HG03558 (cell line): ENCODE measurements around the gene SLK.

Source experiments
- ATAC-seq: cut with Tn5 transposase; IDR thresholded peaks from one replicate; pipeline ENCODE4 v1.9.1; 2021; ENCODE audit warnings: moderate number of reproducible peaks; ENCODE audit not compliant: unreplicated experiment; ENCODE audit errors: extremely low read depth

The SLK gene

DNA sequence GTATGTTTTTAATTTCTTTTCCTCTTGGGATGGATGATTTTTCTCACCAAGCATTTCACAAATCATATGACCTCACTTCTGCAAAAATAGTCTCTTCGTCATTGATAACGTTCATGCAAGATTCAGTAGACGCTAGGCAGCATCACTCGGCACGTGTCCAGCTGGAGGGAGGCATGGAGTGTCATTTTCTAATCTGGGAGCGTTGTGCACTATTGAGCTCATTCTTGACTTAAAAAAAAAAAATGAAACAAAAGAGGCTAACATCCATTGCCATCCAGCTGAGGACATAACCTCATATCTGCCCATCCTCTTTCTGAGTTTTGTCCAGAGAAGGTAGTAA is 62.6 kb downstream of the SLK start:
- ATAC-seq: no peak

- ATAC-seq: no peak
Measured at GRCh38 chr10:104031631-104032030, 64.7 kb downstream of the SLK start.

DNA sequence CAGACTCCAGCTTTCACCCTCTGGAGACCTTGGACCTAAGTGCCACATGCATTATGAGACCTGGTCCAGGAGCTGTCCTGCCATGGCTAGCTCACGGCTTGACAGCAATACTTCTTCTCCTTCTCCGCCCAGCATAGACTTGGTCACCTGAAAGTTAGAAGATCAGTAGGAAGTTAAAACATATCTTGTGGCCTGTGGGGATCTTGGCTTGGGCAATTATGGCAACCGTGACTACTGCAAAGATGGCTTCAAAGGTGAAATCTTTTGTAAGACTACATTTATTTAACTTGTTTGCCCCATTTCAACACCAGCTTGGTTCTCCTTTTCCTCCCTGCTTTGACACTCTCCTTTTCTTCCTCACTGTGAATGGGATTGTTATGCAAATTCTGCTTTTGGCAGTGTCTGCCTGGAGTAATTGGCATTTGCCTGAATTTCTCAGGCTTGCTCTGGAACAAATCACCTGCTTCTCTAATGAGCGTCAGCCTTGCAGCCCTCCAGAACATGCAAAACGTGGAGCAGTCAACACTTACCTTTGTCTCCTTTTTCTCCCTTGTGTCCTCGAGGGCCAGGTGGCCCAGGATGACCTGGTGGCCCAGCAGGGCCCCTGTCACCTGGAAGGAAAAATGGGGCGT is 65.3 kb downstream of the SLK start:
- ATAC-seq: no peak

GRCh38 chr10:104033401-104033930 is 66.5 kb downstream of the SLK start:
- no peak for ATAC-seq

DNA sequence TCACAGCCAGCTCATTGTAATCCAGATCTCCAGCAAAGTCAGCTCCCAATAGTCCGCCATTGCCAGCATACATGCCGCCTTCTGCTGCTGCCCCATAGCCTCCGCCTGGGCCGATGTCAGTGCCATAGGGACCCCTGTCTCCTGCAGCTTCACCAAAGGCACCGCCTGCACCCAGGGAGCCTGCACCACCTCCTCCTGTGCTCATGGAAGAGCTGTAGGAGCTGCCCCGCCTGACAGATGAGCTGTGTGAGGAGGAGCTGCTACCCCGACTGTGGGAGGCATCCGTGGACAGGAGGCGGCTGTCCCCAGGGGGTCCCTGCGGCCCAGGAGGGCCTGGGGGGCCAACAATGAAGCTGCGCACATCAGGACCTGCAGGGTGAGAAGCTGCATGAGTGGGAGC is 67.0 kb downstream of the SLK start:
- no peak for ATAC-seq

- ATAC-seq: no peak
Measured at GRCh38 chr10:104034401-104035193, 67.7 kb downstream of the SLK start.

DNA sequence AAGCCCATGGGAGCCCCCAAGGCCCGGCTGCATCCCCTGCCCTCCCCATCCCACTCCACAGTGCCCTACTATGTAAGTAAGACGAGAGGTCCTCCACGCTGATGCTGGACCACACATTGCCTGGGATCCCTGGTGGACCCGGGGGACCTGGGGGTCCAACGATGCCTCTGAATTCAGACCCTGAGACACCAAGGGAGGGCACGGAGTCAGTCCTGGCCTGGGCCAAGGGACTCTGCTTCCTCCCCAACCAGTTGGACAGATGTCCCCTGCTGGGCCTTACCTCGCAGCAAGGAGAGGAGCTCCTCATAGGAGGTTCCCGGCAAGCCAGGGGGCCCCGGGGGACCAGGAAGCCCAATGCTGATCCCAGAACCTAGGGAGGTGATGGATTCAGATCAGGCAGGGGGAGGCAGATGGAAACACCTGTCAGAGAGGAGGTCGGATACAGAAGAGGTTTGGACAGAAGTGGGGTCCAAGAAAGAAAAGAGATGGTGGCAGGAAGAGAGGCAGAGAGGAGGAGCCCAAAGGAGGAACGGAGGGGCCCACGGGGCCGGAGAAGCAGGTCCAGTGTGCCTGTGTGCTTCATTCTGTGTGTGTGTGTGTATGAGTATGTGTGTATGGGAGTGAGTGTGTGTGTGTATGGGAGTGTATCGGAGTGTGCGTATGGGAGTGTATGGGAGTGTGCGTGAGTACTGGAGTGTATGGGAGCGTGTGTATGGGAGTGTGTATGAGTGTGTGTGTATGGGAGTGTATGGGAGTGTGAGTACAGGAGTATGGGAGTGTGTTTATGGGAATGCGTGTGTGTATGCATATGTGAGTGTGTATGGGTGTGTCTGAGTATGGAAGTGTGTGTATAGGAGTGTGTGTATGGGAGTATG is 68.5 kb downstream of the SLK start:
- ATAC-seq: no peak

- ATAC-seq: no peak
Measured at GRCh38 chr10:104036069-104036384, 69.1 kb downstream of the SLK start.

DNA sequence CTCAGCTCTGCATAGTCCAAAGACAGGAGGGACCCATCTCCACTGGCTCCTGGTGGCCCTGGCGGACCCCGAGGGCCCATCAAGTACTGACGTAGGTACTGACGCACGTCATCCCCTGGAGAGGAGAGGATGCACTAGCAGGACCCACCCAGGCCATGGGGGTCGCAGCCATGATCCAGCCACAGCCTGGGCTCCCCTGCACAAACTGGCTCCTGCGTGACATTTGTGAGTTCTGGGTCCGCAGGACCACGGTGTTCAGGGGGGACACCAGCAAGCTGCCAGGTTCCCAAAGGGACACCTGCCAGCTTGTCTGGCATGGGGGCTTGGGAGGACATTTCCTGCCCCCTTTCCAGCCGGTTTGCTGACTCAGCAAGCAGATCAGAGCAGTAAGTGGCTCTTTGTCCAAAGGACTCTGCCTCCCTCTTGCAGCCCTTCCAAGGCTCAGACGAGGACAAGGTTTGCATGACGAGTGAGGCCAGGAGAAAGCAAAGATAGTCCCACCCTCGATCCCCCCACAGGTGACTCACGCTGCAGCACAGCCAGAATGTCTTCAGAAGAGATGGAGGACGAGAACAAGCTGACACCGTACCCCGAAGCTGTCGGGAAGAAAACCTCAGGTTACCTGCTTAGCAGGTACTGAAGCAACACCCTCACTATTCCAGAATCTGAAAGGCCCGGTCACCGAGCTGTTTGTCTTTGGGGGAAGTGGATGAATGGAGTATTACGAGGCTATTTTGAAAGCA is 69.7 kb downstream of the SLK start:
- no peak for ATAC-seq

DNA sequence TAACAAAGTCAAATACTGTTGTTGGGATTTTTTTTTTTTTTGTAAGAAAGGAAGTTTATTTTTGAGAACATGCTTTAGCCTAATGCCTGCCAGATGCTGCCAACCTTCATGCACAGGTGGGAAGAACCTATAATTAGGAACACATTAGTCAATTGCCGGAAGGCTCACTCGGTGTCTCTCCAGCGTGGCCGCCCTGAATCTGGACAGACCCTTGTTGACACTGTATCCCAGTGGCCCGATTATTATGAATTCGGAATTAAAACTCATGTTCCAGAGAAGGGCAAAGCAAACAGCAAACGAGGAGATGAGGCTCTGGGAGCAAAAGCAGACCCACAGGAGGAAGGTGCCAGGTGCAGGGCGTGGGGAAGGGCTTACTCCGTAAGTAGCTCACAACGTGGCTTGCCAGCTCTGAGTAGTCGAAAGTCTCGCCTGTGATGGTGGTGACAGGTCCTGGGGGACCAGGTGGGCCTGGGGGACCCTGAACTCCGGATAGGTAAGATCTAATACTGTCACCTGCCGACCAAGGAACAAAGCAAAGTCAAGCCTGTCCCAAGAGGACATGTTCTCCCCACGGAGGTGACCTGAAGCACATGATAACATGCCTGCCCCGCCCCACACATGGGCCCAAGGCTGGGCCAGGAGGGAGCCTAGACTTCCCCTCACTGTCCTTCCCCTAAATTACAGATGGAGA is 70.5 kb downstream of the SLK start:
- ATAC-seq: no peak

- ATAC-seq: no peak
Measured at GRCh38 chr10:104038537-104038936, 71.6 kb downstream of the SLK start.

DNA sequence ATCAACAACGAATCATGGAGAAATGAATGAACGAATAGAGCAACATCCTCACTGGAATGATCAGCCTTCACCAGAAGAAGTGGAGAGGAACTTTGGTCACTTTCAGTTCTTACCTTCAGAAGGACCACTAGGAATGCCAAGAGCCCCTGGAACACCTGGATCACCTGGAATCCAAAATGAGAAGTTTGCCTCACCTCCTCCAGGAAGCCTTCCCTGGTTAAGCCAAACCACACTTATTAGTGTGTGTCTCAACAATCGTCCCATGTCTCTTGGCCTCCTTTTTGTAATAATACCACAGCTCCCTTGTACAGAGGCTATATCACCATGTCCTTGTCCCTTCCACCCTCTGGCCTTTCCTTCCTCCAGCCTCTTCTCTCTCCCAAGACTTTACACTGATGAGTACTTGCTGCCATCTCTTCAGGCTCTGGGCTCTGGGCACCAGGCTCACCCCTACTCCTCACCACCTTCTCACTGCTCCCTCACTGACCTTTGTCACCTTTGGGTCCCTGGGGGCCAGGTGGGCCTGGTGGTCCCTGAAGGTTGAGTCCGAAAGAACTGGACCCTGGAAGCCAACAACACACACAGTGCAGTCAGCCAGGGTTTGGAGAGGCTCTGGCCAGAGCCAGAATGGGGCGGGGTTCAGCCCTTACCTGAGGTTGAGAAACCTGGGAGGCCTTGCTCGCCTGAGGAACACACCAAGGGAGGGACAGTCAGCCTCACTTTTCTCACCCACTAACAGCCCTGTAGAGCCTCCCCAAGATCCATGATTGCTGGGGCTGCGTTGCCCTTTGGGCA is 72.2 kb downstream of the SLK start:
- no peak for ATAC-seq

DNA sequence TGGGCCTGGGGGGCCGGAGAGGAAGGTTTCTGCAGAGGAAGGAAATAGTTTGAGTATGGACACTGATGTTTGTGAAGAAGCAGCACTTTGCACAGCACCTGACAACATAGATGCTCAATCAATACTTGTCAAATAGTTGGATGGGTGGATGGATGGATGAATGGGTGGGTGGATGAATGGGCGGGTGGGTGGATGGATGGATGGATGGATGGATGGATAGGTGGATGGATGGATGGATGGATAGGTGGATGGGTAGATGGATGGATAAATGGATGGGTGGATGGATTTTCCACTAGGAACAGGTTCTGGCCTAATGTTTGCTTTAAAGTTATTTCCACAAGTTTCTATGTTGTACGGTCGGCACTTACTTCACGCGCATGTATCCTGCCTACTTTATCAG is 73.4 kb downstream of the SLK start:
- no peak for ATAC-seq

- ATAC-seq: no peak
Measured at GRCh38 chr10:104040862-104041789, 74.2 kb downstream of the SLK start.

DNA sequence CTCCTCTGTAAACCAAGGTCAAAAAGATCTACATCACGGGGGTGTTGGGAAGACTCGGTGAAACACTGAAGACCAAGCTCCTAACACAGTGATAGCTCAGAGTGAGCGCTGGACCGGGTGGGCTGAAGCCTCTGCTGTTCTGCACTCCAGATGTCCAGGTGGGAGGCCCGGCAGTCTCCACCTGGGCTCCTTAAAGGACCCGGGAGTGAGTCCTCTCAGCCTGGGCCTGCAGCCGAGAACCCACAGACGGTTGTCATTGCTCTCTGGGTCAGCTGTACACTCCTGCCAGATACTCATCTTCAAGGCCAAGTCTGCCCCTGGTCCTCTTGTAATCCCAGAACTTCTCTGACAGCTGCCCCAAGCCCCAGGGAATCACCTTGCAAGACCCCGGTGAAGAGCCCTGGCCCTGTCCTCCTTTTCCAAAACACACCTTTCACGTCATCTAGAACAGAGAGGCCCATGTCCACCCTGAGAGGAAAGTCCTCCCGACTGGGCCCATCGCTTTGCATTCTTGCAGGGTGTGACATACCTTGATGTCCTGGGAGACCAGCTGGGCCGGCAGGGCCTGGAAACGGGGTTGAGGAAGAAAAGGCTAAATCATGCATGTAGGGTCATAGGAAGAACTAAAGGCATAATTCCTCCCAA is 75.1 kb downstream of the SLK start:
- ATAC-seq: no peak

DNA sequence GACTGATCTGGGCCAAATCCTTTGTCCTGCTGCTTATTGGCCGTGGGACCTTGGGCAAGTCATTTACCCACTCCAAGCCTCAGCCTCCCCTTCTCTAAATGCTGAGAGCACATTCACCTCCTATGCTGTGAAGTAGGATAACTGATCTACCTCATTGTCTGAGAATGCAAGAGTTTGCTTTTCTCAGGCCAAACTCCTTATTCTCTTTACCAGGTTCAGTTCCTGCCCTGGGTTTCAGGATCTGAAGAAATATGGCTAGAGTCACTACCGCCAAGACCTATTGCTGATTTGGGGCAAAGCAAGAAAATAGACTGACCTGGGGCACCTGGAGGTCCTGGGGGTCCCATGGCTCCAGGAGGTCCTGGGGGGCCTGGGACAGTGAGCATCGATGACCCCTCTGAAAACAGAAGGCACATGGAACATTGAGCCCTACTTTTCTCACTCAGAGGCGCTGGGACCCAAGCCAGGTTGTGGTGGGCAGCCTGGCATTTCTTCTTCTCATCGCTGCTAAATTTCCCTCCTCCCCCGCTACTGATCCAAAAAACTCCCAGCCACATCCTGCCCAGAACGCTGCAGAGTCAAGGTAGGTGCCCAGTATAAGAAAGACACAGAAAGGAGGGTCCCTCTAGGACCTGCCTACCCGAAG is 76.4 kb downstream of the SLK start:
- ATAC-seq: no peak

- no peak for ATAC-seq
Measured at GRCh38 chr10:104043854-104044253, 76.9 kb downstream of the SLK start.
